ENCODE data around the gene RHBDL3.

RHBDL3 gene

GRCh38 chr17:32267690-32268205 is 2.1 kb downstream of the RHBDL3 start:
- FAIRE-seq = no peak

DNA sequence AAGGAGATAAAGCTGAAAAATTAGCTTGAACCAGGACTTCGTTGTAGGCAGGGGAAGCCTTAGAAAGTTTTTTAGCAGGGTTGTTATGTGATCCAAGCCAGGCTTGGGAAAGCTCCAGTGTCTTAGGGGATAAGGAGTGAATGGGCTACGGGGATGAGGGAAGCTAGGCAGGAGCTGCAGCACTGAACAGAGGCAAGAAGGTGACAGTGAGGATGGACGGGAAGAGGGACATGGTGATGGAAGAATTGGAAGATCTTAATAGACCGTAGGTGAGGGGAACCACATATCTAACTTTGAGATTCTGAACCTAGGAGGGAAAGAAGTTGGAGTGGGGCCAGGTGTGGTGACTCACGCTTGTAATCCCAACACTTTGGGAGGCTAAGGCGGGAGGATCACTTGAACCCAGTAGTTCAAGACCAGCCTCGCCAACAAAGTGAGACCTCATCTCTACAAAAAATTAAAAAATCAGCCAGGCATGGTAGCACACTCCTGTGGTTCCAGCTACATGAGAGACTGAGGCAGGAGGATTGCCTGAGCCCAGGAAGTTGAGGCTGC is 3.2 kb downstream of the RHBDL3 start:
- FAIRE-seq = no peak

- FAIRE-seq = no peak
These were observed 3.7 kb downstream of the RHBDL3 start for GRCh38 chr17:32269377-32269776.

DNA sequence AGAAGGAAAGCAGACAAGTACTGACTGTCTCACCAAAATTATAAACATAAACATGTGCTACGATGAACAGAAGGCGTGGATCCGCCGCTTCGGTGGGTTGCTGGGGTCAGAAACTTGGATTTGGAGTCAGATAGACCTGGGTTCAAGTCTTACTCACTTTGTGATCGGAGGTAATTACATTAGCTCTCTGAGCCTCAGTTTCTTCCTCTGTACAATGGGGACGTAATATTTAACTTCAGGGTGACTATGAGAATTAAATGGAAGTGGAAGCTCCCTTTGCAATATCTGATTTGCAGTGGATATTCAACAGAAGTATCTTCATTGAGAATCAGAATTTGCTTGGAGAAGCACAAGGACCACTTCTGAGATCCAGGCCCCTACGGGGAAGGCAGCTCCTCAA is 6.2 kb downstream of the RHBDL3 start:
- no peak for FAIRE-seq

DNA sequence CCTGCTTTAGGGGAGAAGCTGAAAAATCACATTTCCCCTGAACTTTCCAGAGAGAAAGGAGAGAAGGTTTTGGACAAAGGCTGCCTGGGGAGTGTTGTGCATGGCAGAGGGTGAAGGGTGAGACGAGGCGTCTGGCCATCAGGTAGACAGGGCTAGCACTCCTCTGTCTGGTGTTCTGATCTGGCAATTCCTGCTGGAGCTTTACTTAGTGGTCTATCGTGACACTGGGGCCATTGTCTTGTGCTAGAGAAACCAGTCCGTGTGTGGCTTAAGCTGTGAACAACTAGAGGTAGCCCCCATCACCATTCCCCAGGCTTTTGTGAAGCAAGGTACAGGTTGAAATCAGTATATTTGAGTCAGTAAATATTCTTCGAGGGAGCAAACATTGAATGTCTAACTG is 8.5 kb downstream of the RHBDL3 start:
- FAIRE-seq = no peak

GRCh38 chr17:32274643-32275042 is 9.0 kb downstream of the RHBDL3 start:
- FAIRE-seq = no peak

- FAIRE-seq = no peak
These were observed 9.7 kb downstream of the RHBDL3 start for GRCh38 chr17:32275060-32276042.

- no peak for FAIRE-seq
These were observed 10.6 kb downstream of the RHBDL3 start for GRCh38 chr17:32276171-32276601.

- no peak for FAIRE-seq
These were observed 11.7 kb downstream of the RHBDL3 start for GRCh38 chr17:32277284-32277683.

DNA sequence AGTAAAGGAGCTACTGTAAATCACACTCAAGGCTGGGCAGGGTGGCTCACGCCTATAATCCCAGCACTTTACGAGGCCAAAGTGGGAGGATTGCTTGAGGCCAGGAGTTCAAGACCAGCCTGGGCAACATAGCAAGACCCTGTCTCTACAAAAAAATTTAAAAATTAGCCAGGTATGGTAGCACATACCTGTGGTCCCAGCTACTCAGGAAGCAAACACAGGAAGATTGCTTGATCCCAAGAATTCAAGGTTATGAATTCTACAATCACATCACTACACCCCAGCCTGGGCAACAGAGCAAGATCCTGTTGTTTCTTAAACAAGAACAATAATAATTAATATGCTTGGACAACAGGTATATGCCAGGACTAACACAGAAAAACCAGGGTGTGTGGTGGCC is 13.2 kb downstream of the RHBDL3 start:
- no peak for FAIRE-seq

GRCh38 chr17:32279891-32280716 is 14.5 kb downstream of the RHBDL3 start:
- no peak for FAIRE-seq

GRCh38 chr17:32281011-32281451 is 15.4 kb downstream of the RHBDL3 start:
- FAIRE-seq = no peak

GRCh38 chr17:32283745-32284201 is 18.1 kb downstream of the RHBDL3 start:
- FAIRE-seq = no peak

- FAIRE-seq = no peak
These were observed 19.7 kb downstream of the RHBDL3 start for GRCh38 chr17:32285306-32285705.

DNA sequence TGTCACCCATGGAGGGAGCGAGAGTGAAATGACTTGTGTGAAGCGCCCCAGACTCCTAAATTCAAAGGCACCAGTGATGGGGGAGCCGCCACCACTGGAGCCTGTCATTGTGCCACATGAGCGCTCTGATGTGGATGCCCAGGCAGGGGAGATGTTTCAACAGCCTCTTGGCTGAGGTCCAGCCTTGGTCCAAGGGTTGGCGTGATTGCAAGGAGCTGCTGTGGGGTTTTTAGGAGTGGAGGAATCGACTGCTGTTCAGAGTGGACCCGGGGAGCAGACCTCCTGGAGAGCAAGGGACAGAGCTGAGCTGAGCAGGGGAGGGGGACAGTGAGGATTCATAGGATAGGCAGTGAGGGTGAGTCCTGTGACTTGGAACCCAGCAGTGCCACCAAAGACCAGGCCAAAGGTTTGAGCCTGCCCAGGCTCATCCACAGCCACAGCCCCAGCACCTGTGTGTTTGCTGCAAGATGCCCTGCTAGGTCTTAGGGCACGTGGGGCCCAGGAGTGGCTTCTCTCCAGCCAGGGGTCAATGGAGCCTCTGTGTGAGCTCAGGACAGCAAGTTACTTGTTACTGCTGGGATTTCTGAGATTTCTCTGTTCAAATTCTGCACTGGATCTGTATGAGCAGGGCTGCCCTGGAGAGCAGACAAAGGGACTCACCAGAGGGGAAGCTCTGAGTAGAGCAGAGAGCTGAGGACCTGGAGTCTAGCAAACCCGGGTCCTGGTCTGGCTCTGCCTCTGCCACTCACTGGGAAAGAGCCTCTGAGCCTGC is 20.3 kb downstream of the RHBDL3 start:
- FAIRE-seq = no peak

GRCh38 chr17:32286518-32286900 is 20.9 kb downstream of the RHBDL3 start:
- no peak for FAIRE-seq

DNA sequence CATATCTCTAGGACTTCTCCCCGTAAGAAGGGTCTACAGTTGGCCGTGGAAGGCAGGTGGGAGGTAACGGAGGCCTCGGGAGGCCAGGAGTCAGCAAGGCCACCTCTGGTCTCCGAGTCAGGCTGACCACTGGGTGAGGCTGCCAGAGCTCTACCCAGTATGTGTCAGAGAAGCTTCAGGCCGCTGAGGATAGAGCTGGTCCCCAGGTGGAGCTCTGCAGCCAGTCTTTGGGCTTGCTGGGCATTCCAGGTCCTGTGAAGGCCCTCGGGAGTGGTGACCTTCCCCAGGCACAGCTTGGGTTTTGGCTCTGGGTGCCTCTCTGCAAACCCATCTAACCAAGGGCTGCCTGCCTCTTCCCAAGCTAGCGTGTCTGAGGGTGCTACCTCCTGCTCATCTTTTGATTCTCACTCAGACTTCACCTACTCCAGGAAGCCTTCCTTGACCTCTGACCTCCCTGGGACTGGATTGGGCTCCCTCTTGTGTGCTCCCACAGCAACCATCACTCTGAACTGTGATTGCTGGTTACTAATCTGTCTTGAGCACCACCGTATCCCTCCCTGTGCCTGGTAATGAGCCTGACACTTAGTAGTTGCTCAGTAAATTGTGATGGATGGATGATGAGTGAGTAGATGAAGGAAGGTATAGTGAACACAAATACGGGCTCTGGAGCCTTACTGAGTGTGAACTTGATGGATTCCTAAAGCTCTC is 22.3 kb downstream of the RHBDL3 start:
- no peak for FAIRE-seq

DNA sequence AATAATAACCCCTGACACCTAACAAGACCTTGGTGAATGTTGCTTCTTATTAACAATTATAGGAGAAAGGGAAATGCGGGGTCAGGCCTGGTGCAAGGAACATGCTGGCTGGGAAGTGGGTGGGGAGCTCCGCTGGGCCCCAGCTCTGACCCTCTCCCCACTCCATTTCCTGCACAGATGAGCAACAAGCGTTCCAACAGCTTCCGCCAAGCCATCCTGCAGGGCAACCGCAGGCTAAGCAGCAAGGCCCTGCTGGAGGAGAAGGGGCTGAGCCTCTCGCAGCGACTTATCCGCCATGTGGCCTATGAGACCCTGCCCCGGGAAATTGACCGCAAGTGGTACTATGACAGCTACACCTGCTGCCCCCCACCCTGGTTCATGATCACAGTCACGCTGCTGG is 23.0 kb downstream of the RHBDL3 start:
- no peak for FAIRE-seq

- FAIRE-seq = no peak
These were observed 23.9 kb downstream of the RHBDL3 start for GRCh38 chr17:32289471-32290070.

DNA sequence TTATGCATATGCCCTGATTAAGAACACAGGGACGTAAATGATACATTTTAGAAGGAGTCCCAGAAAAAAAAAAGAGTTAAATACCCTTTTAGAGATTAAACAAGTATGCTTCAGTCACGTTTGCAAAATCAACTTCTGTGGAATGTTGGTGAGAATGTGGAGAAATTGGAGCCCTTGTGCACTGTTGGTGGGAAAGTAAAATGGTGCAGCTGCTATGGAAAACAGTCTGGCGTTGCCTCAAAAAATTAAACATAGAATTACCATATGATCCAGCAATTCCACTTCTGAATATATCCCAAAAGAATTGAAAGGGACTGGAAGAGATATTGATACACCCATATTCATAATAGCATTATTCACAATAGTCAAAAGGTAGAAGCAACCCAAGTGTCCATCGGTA is 26.5 kb downstream of the RHBDL3 start:
- FAIRE-seq = no peak

DNA sequence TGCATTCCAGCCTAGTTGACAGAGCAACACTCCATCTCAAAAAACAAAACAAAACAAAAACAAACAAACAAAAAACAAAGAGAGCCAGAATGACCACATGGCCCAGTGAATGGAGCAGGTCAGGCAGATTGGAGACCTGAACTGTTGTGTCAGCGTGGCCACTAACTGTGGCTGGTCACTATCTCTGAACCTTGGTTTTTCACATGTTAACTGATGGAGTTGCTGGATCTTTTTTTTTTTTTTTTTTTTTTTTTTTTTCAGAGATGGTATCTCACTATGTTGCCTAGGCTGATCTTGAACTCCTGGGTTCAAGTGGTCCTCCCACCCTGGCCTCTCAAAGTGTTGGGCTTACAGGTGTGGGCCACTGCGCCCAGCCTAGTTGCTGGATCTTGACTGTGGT is 31.8 kb downstream of the RHBDL3 start:
- FAIRE-seq = no peak
